ENCODE results near the gene SAC3D1.

Gene SAC3D1

DNA sequence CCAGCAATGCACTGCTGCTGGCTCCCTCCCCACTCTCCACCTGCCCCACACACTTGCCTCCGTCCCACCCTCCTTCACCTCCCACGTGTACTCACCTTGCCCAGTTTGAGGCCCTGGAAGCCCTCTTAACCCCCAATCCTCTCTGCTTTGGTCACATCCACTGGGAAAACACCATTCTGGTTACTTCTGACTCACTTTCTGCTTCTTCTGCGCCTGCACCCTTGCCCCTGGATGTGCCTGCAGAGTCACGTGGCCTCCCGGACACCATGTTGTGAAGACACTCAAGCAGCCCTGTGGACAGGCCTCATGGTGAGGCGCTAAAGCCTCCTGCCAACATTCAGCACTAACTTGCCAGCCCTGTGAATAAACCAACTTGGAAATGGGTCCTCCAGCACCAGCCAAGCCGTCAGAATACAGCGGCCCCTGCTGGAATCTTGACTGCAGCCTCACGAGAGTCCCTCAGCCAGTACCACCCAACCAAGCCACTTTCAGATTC, 20.0 kb downstream of the SAC3D1 start:
- DNase-seq = no peak

DNA sequence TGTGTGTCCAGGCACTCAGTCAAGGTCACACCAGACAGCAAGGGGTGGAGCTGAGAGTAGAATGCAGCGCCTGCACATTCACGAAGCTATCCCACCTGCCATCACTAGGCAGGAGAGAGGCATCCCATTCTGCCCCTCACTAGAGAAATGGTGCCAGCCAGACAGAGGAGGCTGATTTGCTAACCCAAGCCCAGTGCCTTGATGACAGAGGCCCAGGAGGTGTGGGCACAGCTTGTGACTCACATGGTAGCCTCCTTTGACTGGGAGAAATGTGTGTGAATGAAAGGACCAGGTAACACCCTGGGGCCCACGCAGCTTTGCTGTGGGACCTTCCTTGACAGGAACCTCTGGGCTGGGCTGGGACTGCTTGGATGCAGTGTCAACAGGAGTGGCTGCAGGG, 22.5 kb downstream of the SAC3D1 start:
- DNase-seq = no peak

DNA sequence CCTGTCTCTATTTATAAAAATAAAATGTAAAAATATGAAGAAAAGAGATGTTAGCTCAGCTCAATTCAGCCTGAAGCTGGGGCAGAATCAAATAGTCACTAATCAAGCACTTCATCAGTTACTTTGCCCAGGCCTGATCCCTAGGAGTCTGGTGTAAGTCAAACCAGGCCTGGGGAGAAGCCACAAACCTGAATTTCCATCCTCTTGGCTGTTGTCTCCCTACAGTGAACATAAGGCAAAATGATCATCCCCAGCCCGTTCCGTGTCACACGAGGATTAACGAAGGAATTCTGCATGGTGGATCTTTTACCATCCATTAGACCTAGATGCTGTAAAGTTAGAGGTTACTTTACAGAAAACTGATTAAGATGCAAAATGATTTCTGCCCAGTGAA, 23.8 kb downstream of the SAC3D1 start:
- DNase-seq = no peak

DNA sequence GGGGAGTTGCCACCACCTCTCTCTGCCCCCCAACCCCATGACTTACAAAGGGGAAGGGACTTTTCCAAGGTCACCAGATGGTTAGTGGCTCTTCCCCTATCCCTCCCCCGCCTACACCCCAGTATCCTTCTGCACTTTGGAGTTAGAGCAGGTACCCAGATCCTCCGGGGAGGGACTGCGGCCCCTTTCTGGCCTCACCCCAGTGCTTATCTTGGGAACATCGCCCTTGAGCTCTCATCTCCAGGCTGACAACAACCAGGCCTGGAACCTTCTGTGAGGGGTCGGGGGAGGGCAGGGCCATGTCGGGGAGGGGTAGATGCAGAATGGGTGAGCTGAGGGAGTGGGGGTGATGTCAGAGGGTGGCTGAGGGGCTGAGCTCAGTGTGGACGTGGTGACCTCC, 24.8 kb downstream of the SAC3D1 start:
- DNase-seq = no peak

DNA sequence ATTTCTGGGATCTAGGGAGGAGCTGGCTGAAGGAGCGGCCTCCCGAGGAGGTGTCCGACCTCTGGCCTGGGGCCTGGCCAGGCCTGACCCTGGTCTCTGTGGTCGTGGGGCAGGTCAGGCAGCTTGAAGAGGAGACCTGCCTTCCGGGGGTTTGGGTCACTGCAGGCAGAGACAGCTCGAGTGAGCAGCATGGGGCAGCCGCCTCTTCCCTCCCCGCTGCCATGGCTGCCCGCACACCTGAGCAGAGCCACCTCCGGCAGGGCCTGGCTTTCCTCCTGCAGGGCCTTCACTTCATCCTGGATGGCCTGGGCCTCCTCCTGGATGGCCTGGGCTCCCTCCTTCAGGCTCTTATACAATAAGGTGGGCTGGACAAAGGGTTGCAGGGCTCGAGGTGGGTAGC, 25.3 kb downstream of the SAC3D1 start:
- DNase-seq = no peak

DNA sequence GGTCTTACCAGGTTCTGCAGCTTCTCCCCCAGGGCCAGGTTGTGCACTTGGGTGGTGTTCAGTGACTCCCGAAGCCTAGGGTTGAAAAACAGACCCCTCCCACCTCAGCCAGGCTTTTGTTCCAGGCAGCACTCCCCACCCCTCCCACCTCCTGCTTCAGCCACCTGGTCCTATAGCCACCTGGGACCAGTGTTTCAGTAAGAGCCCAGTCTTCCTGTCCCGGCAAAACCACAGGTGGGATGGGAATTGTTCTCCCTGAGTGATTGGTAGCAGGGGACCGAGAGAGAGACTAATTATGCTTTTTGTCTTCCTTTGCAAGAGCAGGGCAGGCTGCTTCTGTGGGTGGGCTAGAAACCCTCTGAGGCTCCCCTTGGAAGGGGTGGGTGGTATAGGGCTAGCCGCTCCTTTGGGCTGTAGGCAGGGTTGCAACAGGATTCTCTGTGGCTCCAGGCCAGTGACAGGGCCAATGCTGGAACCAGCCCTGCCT, 25.8 kb downstream of the SAC3D1 start:
- no peak for DNase-seq

DNA sequence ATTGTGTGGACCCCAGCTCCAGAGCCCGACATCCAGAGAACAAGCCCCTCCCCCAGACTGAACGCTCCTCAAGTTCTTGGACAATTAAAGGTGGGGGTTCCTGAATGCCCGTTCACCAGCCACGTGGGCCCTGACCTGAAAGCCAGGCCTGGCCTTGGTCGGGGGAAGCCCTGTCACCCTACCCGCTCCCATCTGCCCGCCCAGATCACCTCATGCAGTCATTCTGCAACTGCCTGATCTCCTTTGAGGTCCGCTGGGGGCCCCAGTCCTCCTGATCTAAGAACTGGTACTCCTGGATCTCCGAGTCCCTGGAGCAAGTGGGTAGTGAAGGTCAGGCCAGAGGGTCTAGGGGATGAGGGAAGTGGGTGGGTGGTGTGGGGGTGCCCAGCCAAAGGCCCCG, 26.4 kb downstream of the SAC3D1 start:
- no peak for DNase-seq

DNA sequence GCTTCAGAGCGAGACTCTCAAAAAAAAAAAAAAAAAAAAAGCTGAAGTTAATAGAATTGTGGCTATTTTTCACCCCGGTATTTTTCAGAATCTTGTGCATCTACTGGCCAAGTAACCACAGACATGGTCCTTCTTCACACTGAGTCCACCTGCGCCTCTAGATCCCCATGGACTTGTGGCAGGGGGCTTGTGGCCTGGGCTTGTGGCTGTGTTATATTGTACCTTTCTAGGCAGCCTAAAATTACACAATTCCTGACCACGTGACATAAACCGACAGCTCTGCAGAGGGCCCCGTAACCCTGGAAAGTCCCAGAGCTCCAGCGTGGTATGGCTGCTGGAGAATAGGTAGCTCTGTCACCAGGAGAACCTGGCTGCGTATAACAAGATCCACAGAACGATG, 28.2 kb downstream of the SAC3D1 start:
- no peak for DNase-seq

DNA sequence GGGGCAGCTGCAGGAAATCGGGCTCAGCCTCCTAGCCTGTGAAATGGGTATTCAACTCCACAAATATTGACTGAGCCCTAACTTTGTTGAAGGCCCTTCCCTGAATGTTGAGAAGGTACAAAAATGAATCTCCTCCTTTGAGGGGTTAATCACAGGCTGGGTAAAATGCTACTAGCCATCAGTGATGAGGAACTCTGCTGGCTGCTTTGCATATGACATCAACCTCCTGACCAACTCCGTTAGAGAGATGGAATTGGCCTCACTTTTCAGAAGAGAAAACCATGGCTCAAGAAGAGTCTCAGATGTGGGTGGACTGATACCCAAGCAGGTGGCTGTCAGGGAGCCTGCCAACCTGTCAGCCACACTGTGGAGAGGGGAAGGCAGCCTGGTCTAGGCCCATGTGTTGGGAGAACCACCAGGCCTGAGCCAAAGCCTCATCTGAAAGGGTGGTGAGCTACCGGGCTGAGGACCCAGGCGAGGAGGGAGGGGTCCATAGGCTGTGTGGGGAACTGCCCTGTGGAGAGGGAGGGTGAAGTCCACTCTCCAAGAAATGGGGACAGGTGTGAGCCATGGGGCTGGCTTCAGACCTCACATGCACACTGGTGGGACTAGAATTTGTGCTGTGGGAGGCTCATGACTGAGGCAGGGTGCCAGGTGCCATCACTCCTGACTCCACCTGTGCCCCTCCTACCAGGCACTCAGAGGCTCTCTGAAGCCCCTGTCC, 31.1 kb downstream of the SAC3D1 start:
- DNase-seq = no peak

DNA sequence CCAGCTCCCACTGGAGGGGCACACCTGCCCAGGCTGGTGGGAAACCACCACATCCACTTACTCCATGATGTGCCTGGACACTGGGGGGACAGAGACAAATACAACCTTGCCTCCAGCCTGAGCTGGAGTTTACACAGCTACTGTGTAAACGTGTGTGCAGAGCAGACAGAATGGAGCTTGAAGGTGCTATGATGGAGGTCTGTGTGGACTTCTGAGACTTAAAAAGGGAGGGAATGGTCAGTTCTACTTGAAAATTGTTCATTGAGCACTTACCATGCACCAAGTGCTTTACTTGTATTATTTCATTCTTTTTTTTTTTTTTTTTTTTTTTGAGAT, 31.6 kb downstream of the SAC3D1 start:
- DNase-seq = no peak

DNA sequence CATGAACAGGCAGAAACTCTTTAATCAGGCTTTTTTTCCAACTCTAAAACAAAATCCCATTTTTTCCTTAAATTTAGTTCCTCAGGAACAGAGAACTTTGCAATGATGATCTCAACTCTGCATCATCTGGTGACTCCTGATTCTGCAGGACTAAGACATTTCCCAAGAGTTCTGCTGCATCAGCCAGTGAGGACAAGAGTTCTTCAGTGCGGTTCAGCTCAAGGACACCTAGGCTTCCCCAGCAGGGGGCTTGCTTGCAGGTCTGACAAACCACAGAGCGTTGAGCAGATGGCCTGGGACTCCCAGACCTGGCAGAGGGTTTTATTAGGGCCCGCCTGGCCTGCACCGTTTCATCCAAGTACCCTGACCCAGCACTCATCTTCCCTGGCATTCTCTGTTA, 36.4 kb downstream of the SAC3D1 start:
- DNase-seq = no peak

DNA sequence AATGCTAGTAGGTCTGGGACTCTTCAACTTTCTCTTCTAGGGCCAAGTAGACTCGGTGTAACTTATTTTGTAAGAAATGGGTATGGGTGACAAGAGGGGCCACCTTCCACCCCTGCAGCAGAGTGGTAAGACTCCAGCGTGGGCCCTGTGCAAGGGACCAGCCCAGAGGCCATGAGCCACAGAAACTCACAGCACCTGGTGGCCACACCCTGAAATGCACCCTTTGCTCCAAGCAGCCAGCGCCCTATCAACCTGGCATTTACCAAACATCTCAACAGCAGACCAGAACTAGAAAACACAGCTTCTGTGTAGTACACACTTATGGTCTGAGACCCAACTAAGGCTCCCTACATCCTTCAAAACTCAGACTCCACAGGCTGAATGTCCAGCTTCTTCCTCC, 37.1 kb downstream of the SAC3D1 start:
- peak; percentile 77 for DNase-seq

DNA sequence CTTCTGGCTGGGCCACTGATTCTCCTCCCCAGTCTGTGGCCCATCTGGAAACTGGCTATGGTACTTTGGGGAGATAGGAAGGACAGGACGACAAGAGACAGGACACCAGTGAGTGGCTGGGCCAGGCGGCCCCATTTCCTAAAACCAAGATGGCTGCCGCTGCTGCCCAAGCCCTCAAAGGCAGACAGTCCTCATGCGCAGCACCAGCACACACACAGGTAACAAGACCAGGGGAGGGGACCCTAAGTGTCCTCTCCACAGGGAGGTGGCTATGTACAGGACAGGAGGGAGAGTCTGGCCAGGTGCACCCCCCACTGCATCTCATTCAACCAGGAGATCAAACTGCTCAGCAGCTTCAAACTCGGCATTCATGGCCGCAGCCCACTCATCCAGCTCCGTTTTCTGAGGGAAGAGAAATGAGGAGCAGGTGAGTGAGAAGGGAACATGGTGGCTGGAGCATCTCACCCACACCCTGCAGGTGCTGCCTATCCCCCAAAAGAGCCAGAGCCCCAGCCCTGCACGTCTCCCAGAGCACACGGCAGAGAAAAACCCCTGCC, 37.9 kb downstream of the SAC3D1 start:
- DNase-seq = no peak

DNA sequence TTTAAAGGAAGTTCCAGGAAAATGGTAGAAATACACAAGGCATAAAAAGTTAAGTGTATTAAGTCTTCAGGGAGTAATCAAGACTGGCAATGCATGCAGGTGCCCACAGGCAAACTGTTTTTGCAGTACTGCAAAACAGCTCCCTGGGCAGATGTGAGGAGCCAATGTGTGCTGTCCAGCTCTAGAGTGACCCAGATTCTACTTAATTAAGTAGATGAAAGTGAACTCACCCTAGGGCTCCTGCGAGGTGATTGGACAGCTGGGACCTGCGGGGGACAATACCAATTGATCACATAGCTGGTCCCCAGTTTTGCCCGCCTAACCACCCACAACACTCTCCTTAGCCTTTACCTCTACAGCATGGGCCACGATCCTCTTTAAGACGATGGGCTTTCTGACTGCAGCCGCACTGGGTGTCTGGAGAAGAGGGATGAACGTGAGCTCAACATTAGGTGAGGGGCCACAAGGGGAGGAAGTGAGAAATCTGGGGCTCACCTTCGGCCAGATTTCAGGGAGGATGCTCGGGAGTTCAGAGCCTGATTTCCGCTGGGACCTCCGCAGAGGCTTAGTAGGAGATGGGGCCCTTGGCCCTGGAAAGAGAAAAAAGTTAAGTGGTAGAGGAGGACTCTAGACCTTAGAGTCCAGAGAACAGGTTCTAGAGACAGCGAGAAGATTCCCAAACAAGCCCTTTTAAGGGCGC, 42.3 kb downstream of the SAC3D1 start:
- no peak for DNase-seq

DNA sequence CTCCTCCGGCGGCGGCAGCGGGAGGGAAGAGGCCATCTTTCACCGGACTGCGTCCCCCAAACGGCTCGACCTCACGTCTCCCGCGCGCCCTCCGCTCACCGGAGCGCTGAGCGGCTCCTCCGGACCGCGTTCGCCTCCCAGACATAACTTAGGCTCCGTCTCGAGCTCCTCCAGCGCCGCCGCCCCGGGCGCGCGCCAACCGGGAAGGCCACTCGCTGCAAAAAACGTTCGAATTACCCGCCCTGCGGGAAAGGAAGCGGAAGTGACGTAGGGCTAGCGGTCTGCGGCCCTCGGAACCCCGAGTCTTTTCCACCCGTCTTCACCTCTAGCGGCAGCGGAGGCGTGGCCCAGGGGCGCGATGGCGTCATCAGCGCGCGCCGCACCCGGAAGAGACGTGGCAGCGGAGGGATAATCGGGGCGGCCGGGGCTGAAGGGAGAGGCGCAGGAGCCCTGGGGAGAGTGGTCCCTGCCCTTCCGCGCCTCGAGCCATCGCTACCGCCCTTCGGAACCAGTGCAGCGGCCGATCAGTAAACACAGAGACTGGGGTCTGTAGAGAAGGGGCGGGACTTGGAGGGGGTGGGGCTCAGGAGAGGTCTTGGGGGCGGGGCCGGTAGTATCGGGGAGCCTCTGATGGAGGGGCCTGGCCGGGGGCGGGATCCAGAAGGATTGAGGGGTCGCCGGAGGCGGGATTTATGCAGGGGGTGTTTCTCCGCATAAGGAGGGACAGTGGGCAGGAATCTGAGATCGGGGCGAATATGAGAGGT, 43.0 kb downstream of the SAC3D1 start, which contains the start of the genes CDCA5 and ZFPL1:
Gene CDCA5, minus strand, starts transcription at position 207 of the 764 bp plus-strand sequence. Its CDS starts 62 bp downstream, at position 145.
Gene ZFPL1, plus strand, starts transcription at position 389 of the 764 bp plus-strand sequence. CDS start 477 bp downstream, outside the sequence.
- DNase-seq = peak; percentile 96

DNA sequence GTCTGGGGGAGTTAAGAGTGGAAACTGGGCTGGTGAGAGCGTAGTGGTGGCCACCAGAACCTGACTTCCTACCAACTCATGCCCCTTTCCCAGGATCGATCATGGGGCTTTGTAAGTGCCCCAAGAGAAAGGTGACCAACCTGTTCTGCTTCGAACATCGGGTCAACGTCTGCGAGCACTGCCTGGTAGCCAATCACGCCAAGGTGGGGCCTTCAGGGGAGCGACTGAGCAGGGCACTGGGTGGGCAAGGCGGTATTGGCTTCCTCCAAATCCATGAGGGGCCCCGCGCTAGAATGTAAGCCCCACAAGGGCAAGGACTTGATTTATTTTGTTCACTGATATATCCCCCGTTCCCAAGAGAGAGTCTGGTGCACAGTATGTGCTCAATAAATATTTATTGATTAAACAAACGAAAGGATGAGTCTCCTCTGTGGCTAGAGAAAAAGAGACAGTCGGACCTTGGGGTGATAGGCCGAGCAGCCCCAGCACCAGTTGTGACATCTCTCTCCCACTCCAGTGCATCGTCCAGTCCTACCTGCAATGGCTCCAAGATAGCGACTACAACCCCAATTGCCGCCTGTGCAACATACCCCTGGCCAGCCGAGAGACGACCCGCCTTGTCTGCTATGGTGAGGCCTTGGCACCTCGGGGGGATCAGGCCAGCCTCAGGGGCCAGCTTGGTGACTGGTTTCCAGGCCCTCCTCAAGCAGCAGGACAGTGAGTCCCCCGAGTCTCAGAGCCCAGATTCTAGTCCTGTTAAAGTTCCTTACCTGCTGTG, 43.8 kb downstream of the SAC3D1 start:
- DNase-seq = no peak

DNA sequence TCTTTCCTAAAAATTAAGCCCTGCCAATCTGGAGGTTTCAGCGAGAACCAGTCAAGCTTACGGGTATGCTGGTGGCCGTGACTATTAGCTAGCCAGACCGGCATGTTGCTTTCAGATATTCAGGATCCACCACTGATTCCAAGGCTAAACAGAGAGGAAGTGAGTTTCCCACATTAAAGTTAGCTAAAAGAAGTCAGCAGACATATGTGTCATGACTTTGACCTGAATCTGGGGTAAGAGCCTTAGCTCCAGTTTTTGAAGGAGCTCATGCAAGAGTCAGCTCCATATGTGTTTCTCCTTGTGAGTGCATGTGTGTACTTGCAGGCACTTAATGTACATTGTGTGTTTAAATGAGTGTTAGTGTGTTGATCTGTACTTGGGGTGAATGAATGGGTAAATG, 44.4 kb downstream of the SAC3D1 start:
- no peak for DNase-seq

DNA sequence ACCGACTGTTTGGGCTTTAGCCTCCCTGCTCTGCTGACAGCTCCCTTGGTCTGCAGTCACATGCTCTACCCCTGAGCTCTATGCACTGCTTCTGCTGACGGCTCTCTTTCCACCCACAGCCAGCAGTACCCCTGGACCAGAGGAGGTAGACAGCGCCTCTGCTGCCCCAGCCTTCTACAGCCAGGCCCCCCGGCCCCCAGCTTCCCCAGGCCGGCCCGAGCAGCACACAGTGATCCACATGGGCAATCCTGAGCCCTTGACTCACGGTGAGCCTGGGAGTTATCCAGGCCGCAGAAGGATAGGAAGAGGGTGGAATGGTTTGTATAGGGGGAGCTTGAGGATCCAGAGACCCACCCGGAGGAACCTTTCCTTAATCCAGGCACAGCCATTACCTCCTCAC, 45.8 kb downstream of the SAC3D1 start:
- no peak for DNase-seq

DNA sequence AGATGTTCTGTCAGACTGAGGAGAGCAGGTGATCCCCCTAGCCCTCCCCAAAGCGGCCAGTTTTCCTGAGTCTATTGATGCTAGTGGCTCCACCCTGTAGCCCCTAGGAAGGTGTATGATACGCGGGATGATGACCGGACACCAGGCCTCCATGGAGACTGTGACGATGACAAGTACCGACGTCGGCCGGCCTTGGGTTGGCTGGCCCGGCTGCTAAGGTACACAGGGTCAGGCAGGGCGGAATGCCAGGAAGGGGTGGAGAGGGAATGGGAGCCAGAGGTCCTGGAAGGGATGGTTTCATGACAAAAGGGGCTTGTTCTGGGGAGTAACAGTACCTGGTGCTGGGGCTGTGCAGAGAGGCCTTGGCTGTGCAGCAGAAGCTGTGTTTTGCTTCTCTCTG, 46.2 kb downstream of the SAC3D1 start:
- no peak for DNase-seq

DNA sequence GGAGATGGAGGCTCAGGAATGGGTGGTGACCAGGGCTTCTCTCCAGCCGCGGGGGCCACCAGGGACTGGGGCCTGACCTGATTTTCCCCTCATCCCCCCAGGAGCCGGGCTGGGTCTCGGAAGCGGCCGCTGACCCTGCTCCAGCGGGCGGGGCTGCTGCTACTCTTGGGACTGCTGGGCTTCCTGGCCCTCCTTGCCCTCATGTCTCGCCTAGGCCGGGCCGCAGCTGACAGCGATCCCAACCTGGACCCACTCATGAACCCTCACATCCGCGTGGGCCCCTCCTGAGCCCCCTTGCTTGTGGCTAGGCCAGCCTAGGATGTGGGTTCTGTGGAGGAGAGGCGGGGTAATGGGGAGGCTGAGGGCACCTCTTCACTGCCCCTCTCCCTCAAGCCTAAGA, 46.8 kb downstream of the SAC3D1 start:
- no peak for DNase-seq

DNA sequence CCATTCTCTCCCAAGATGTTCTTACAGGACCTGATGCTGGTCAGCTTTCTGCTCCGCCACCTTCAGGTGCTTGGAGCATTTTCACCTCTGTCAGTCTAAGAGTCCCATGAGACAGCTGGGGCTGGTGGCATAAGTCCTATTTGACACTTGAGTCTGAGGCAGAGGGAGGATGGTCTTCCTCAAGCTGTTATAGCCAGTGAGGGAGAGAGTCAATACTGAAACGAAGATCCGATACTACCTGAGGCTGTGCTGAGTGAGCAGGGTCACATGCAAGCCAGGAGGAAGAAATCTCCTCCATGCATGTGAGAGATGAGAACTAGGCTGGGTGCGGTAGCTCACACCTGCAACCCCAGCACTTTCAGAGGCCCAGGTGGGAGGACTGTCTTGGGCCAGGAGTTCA, 48.6 kb downstream of the SAC3D1 start:
- DNase-seq = no peak

DNA sequence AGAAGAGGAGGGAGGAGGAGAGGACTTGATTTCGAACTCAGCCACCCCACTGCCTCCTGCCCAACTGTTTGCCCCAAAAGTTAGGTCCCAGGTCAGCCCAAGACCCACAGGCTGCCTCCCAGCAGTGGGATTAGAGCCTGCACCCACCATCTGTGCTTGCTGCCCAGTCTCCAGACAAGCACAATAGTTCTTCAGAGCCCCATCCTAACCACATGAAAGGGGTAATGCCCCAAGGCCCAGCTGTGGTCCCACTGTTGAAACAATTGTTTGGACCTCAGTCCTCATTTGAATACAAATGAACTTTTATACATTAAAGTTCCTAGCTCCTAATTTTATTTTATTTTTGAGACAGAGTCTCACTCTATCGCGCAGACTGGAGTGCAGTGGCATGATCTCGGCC, 49.6 kb downstream of the SAC3D1 start:
- DNase-seq = no peak

Measured in CD4-positive, alpha-beta T cell treated with Interleukin-4 for 4 hours (primary cell).